Adrenal gland (tissue), 12 donors: ENCODE data around the gene PHF24. TPM values are rescaled to one million over a fixed set of nuclear protein-coding genes. Genes with fewer than 3 reads are reported as not detected.

Experiments used
- DNase-seq, 7 donors: peaks; one replicate each; pipeline ENCODE4 v3.0.0-alpha.2; 2019 to 2020
- H3K27ac ChIP-seq, 5 donors: fragments of 200-600 bp; sonication (generic) in 4 of 5; 1 replicate in 3 of 5; 2 replicates in 2 of 5; pipeline versions ENCODE4 v1.5.1 to v1.8.0; 2016 to 2020; ENCODE audit warnings: mild to moderate bottlenecking in 1 of 5
- H3K27me3 ChIP-seq: fragments of 200-600 bp; 2 replicates; pipeline ENCODE4 v1.8.0; 2021
- H3K36me3 ChIP-seq, 2 donors: fragments of 200-600 bp; replicated peaks in 1 of 2; 1 replicate in 1 of 2; 2 replicates in 1 of 2; pipeline versions ENCODE4 v1.5.1 to v1.8.0; 2018 to 2022
- H3K4me1 ChIP-seq, 2 donors: fragments of 200-600 bp; replicated peaks in 1 of 2; 1 replicate in 1 of 2; 2 replicates in 1 of 2; pipeline versions ENCODE4 v1.5.1 to v1.8.0; 2018 to 2021
- H3K4me3 ChIP-seq, 4 donors: fragments of 200-600 bp; sonication (generic) in 3 of 4; one replicate each; pipeline ENCODE4 v1.5.1; 2016 to 2018
- H3K9me3 ChIP-seq, 3 donors: fragments of 200-600 bp; sonication (generic) in 1 of 3; replicated peaks in 1 of 3; 1 replicate in 2 of 3; 2 replicates in 1 of 3; pipeline versions ENCODE4 v1.5.1 to v1.8.0; 2016 to 2021
- POLR2A ChIP-seq, 2 donors: fragments of 450-650 bp; IDR thresholded peaks; one replicate each; pipeline ENCODE4 v1.6.1; 2017; ENCODE audit warnings: antibody characterized with exemption in 2 of 2, mild to moderate bottlenecking in 2 of 2, moderate library complexity in 1 of 2
- WGBS, 4 donors: extraction: QIAGEN DNeasy Blood & Tissue Kit in 2 of 4; methylation state at CpG; one replicate each; pipeline versions ENCODE4 v1.1.5 to v1.1.7; 2013 to 2017; 5-methylcytosine and 5-hydroxymethylcytosine counted together
- intact Hi-C, 2 donors: fragments of 100-400 bp; cut with DNase I; formaldehyde crosslinking; loops; one replicate each; pipeline versions ENCODE4 v1.14.1 to v1.15.0; 2022 to 2023
- polyA plus RNA-seq, 3 donors: library from polyadenylated mRNA; stranded (reverse); fragments of 200-250 nt in 2 of 3; fragments of 350-450 nt in 1 of 3; fragmentation: Illumina TruSeq in 1 of 3; extraction: RNeasy Lipid Tissue Mini Kit (QIAGEN cat#74804) in 1 of 3; gene quantifications; one replicate each; pipeline ENCODE4 v1.2.3, GENCODE V29; 2013 to 2014
- total RNA-seq, 9 donors: library from RNA; depleted of rRNA in 4 of 9; stranded (reverse); fragments of >200 nt in 4 of 9; fragments of 120-200 nt in 1 of 9; fragmentation: NEBNext Ultra II Directional in 1 of 9; extraction: Animal tissue kit (Norgen Biotek cat#: 25700) in 1 of 9; gene quantifications; one replicate each; pipeline versions ENCODE4 v1.1.0 to v1.2.4, GENCODE V29; 2013 to 2023
- TF ChIP-seq, protein P1 (sequence below), 6 experiments: fragments of 450-650 bp in 4 of 6; fragments of 200-600 bp in 2 of 6; sonication (generic) in 1 of 6; IDR thresholded peaks; 1 replicate in 5 of 6; 2 replicates in 1 of 6; pipeline versions ENCODE4 v1.5.1 to v1.8.0; 2016 to 2021; ENCODE audit warnings: antibody characterized with exemption in 6 of 6, mild to moderate bottlenecking in 2 of 6, moderate library complexity in 1 of 6
- donor health status: healthy with polysubstance abuse.
- donor health status: Bipolar disorder and iron deficiency.
- donor health status: DM: yes; HTN: yes; CAD: no.
- donor health status: DM: no; HTN: no; CAD: no.
- donor health status: DM: no; HTN: no; CAD: no.
- donor health status: DM: yes; HTN: yes; CAD: no.

The PHF24 gene
- total and polyA plus RNA-seq, 12 donors, result 0.09 to 1.7 (median 0.16) TPM; not detected in 1

DNA sequence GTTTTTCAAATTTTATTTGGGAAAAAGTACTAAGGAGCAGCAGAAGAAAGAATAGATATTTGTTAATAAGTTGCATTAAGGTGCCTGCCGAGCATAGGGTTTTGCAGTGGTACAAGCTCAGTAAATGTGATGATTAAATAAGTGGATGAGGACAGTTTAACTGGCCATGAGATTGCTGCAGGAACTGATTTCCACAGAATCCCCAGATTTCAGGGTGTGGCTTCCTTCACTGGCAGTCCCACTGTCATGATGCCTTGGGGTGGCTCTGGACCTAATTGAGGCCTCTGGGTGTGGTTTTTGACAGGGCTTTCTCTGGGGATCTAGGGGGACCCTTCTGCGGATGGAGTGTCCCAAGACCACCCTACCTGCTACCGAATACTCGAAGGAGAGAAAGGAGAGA is 1.4 kb downstream of the PHF24 start:
- TF ChIP-seq POLR2A (IDR thresholded peaks at IDR 0.05), result no peak
- TF ChIP-seq, protein P1, sequence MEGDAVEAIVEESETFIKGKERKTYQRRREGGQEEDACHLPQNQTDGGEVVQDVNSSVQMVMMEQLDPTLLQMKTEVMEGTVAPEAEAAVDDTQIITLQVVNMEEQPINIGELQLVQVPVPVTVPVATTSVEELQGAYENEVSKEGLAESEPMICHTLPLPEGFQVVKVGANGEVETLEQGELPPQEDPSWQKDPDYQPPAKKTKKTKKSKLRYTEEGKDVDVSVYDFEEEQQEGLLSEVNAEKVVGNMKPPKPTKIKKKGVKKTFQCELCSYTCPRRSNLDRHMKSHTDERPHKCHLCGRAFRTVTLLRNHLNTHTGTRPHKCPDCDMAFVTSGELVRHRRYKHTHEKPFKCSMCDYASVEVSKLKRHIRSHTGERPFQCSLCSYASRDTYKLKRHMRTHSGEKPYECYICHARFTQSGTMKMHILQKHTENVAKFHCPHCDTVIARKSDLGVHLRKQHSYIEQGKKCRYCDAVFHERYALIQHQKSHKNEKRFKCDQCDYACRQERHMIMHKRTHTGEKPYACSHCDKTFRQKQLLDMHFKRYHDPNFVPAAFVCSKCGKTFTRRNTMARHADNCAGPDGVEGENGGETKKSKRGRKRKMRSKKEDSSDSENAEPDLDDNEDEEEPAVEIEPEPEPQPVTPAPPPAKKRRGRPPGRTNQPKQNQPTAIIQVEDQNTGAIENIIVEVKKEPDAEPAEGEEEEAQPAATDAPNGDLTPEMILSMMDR (IDR thresholded peaks at IDR 0.05), result no peak
- WGBS, 4 donors, result 84 to 94% (median 90%) methylated on average over 4 of the region's 4 CpGs
- Histone ChIP-seq H3K4me1 (peaks cover 4 to 7% of the 10 kb centered on the region in 2 donors), H3K27ac (no peak overlapping the region), H3K36me3 (no peaks in the 10 kb centered on the region), H3K4me3 (no peak overlapping the region), H3K27me3 (peaks cover 12% of the 10 kb centered on the region), H3K9me3 (no peaks in the 10 kb centered on the region)
- intact Hi-C loops, result no loop called here
- no peak for DNase-seq

DNA sequence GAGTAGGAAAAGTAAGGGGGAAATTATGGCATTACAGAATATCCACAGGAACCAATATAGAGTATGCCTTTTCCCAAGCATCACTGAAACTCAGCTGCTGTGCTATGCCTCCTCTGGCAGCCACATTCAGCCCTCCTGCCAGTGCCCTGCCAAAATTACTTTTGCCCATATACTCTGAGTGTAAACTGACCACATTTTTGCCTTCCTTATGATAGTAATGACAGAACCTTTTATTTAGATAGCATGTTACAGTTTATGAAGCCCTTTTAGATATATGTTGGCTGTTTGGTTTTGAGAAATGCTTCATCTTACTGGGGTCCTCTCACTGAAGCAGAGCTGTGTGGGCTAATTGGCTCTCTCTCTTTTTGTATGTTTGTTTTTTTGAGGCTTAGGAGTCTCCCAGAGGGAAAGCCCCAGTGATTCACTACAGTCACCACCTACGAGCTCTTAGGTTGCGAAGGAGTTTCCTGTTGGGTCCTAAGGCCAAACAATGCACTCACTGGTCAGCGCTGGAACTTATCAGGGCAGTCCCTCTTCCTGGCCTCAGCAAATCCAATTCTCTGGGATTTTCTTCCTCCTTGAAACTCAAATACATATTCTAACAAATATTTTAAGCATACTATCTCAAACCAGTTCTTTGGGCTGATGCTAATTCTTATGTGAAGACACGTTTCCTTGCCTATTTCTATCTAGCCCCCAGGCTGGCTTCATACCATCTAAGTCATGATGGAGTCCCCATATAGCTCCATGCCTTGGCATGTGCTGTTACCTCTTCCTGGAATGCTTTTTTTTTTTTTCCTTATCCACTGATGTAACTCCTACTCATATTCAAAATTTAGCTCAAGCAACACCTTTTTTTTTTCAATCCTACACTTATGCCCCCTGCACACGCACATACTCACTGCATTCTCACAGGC is 3.7 kb downstream of the PHF24 start:
- H3K4me1 ChIP-seq, result peaks cover 4 to 7% of the 10 kb centered on the region in 2 donors
- TF ChIP-seq POLR2A (IDR thresholded peaks at IDR 0.05), result no peak
- TF ChIP-seq, protein P1 (IDR thresholded peaks at IDR 0.05), result no peak
- no peaks in the 10 kb centered on the region for H3K9me3 ChIP-seq
- no peak overlapping the region for H3K27ac ChIP-seq
- peaks cover 19% of the 10 kb centered on the region for H3K27me3 ChIP-seq
- H3K36me3 ChIP-seq, result no peaks in the 10 kb centered on the region
- H3K4me3 ChIP-seq, result no peak overlapping the region
- no peak for DNase-seq
- intact Hi-C loops, result no loop called here
- 45 to 68% (median 55%) methylated on average over 5 of the region's 5 CpGs for WGBS, 4 donors

DNA sequence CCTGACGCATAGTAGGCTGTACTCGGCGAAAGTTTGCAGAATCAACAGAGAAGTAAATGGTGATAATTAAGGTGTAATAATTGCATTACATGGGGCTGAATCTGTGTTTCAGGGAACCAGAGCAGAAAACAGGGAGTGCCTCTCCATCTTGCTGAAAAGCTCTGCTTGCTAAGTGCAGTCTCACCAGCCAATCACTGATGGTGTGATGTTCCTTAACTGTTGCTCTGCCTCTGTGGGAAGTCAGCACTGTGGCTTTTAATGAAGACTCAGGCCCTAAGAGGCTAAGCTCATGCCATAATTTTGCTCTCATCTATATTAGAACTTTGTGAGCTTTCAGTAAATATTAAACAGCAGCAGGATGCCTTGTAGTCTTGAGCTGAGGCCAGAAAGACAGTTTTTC is 4.5 kb downstream of the PHF24 start:
- Histone ChIP-seq H3K4me3 (no peak overlapping the region), H3K4me1 (peaks cover 3 to 5% of the 10 kb centered on the region in 2 donors), H3K27me3 (peaks cover 16% of the 10 kb centered on the region), H3K27ac (no peak overlapping the region), H3K36me3 (no peaks in the 10 kb centered on the region), H3K9me3 (no peaks in the 10 kb centered on the region)
- 68 to 85% (median 78%) methylated on average over 3 of the region's 3 CpGs for WGBS, 4 donors
- DNase-seq, result no peak
- no peak for TF ChIP-seq POLR2A (IDR thresholded peaks at IDR 0.05)
- intact Hi-C loops, result no loop called here

DNA sequence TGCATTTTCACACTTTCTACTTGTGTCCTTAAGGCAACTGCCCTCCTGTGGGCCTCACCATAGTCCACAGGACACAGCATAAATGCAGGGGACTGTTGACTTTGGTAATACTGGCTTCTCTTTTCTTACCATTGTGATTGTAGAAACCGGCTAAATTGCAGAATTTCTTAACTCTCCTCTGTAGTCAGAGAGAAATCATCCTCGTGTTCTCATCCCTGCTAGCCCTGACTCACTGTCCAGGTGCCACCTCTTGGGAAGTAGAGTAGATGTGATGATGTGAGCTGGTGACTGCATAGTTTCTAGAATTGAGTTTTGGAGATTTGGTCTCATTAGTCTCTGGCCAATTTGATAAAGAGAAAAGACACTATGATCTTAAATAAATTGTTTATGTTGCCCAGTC is 5.5 kb downstream of the PHF24 start:
- H3K27me3 ChIP-seq, result peaks cover 17% of the 10 kb centered on the region
- no peak overlapping the region for H3K4me3 ChIP-seq
- intact Hi-C loops, result no loop called here
- no peaks in the 10 kb centered on the region for H3K4me1 ChIP-seq
- no peak for DNase-seq
- no peak overlapping the region for H3K27ac ChIP-seq
- TF ChIP-seq, protein P1 (IDR thresholded peaks at IDR 0.05), result no peak
- TF ChIP-seq POLR2A (IDR thresholded peaks at IDR 0.05), result no peak
- 49 to 79% (median 61%) methylated on average over 2 of the region's 2 CpGs for WGBS, 4 donors
- H3K36me3 ChIP-seq, result no peaks in the 10 kb centered on the region
- H3K9me3 ChIP-seq, result no peaks in the 10 kb centered on the region
